ENCODE measurements around the gene ANKRD22. TPM values are rescaled to one million over a fixed set of nuclear protein-coding genes. Genes with fewer than 3 reads are reported as not detected.

The ANKRD22 gene
- total and polyA plus RNA-seq, 2 of the 8 experiments (the other 6 are each of a cell fraction or from before 2014, with no cell fraction given), result 0.68 TPM; not detected in 1

GRCh38 chr10:88794731-88795130 is 56.9 kb downstream of the ANKRD22 start (continued):
- TF ChIP-seq SAP30 (IDR thresholded peaks at IDR 0.05; ENCODE audit: insufficient read depth, insufficient replicate concordance, low read length) (no peak), SIN3A (conservative IDR thresholded peaks at IDR 0.05 in 1 of 2, IDR thresholded peaks at IDR 0.05 in 1 of 2; ENCODE audit: low read depth in 1 of 2, low read length in 2 of 2) (no peak)
